Right atrium auricular region (tissue), 2 donors: Measurements from ENCODE around the gene CDC34. TPM values are rescaled to one million over a fixed set of nuclear protein-coding genes. Genes with fewer than 3 reads are reported as not detected.

Experiments
- DNase-seq: peaks from one replicate; pipeline ENCODE4 v3.0.0-alpha.2; 2019; ENCODE audit warnings: low spot score
- H3K27ac ChIP-seq, 2 donors: fragments of 200-600 bp; sonication (generic); 1 replicate in 1 of 2; 2 replicates in 1 of 2; pipeline ENCODE4 v1.5.1; 2016 to 2019
- H3K27me3 ChIP-seq, 2 donors: fragments of 200-600 bp; sonication (generic); one replicate each; pipeline versions ENCODE4 v1.5.1 to v1.6.0; 2017 to 2019
- H3K36me3 ChIP-seq: fragments of 200-600 bp; sonication (generic); one replicate; pipeline ENCODE4 v1.5.1; 2016
- H3K4me1 ChIP-seq, 2 donors: fragments of 200-600 bp; sonication (generic); one replicate each; pipeline versions ENCODE4 v1.5.1 to v1.6.0; 2017 to 2019
- H3K4me3 ChIP-seq, 2 donors: fragments of 200-600 bp; sonication (generic); 1 replicate in 1 of 2; 2 replicates in 1 of 2; pipeline ENCODE4 v1.5.1; 2017 to 2019; ENCODE audit warnings: mild to moderate bottlenecking in 1 of 2, moderate library complexity in 1 of 2
- H3K9me3 ChIP-seq, 2 donors: fragments of 200-600 bp; sonication (generic); one replicate each; pipeline ENCODE4 v1.5.1; 2019
- CTCF ChIP-seq, 2 donors: fragments of 200-600 bp; sonication (generic); IDR thresholded peaks; one replicate each; pipeline ENCODE4 v1.5.1; 2019; ENCODE audit warnings: antibody characterized with exemption in 2 of 2
- total RNA-seq, 2 donors: library from RNA; depleted of rRNA; stranded (reverse); fragments of >200 nt; gene quantifications; one replicate each; pipeline ENCODE4 v1.1.0, GENCODE V29; 2016

CDC34 gene
- total RNA-seq, 2 donors from 2014 or later = 55.8 to 75.0 TPM

- no peak for DNase-seq
- peaks cover 31% of the 10 kb centered on the region for H3K36me3 ChIP-seq
- H3K9me3 ChIP-seq = no peaks in the 10 kb centered on the region
- peak overlapping the region; percentile 95 for H3K27ac ChIP-seq
- no peak for TF ChIP-seq CTCF (IDR thresholded peaks at IDR 0.05)
- H3K4me1 ChIP-seq = peaks cover 0 to 33% of the 10 kb centered on the region in 2 donors
- H3K4me3 ChIP-seq = peak overlapping the region; percentile 97 to 99
- no peaks in the 10 kb centered on the region for H3K27me3 ChIP-seq
These were observed 2.0 kb downstream of the CDC34 start for GRCh38 chr19:533364-534058.

- Histone ChIP-seq H3K27ac (peak overlapping the region; percentile 95), H3K4me1 (peaks cover 0 to 33% of the 10 kb centered on the region in 2 donors), H3K9me3 (no peaks in the 10 kb centered on the region), H3K36me3 (peaks cover 37% of the 10 kb centered on the region), H3K27me3 (no peaks in the 10 kb centered on the region), H3K4me3 (peak overlapping the region in 1 of 2 donors; percentile 97)
- DNase-seq = no peak
- no peak for TF ChIP-seq CTCF (IDR thresholded peaks at IDR 0.05)
These were observed 2.5 kb downstream of the CDC34 start for GRCh38 chr19:534088-534487.

- Histone ChIP-seq H3K9me3 (no peaks in the 10 kb centered on the region), H3K4me3 (no peak overlapping the region), H3K27ac (peak overlapping the region in 1 of 2 donors; percentile 51), H3K36me3 (peaks cover 44% of the 10 kb centered on the region), H3K27me3 (no peaks in the 10 kb centered on the region), H3K4me1 (peaks cover 0 to 33% of the 10 kb centered on the region in 2 donors)
- no peak for TF ChIP-seq CTCF (IDR thresholded peaks at IDR 0.05)
- DNase-seq = no peak
These were observed 3.7 kb downstream of the CDC34 start for GRCh38 chr19:535017-535835.

GRCh38 chr19:536031-536880 lies 4.7 kb downstream of the CDC34 start:
- Histone ChIP-seq H3K4me1 (peaks cover 0 to 28% of the 10 kb centered on the region in 2 donors), H3K27me3 (no peaks in the 10 kb centered on the region), H3K9me3 (no peaks in the 10 kb centered on the region), H3K36me3 (peaks cover 49% of the 10 kb centered on the region), H3K4me3 (no peak overlapping the region), H3K27ac (no peak overlapping the region)
- TF ChIP-seq CTCF (IDR thresholded peaks at IDR 0.05) = no peak
- no peak for DNase-seq

- Histone ChIP-seq H3K4me1 (peaks cover 0 to 28% of the 10 kb centered on the region in 2 donors), H3K27me3 (no peaks in the 10 kb centered on the region), H3K9me3 (no peaks in the 10 kb centered on the region), H3K36me3 (peaks cover 56% of the 10 kb centered on the region), H3K27ac (no peak overlapping the region), H3K4me3 (no peak overlapping the region)
- no peak for DNase-seq
- TF ChIP-seq CTCF (IDR thresholded peaks at IDR 0.05) = no peak
These were observed 5.4 kb downstream of the CDC34 start for GRCh38 chr19:536881-537404.
